HEK293 (cell line): ENCODE results near the gene SOWAHA.

ENCODE experiments used
- ZNF23 ChIP-seq: fragments of 450-650 bp; formaldehyde crosslinking; IDR thresholded peaks from 2 replicates; pipeline ENCODE4 v1.5.1; 2016; ENCODE audit warnings: missing biosample characterization, missing genetic modification characterization, borderline replicate concordance
- ZNF585B ChIP-seq: fragments of 450-650 bp; formaldehyde crosslinking; IDR thresholded peaks from 2 replicates; pipeline ENCODE4 v1.5.1; 2016; ENCODE audit warnings: missing biosample characterization, missing genetic modification characterization
- TF ChIP-seq, protein P1 (sequence below): fragments of 450-650 bp; formaldehyde crosslinking; IDR thresholded peaks from 2 replicates; pipeline ENCODE4 v1.5.1; 2016; ENCODE audit warnings: missing biosample characterization, missing genetic modification characterization

DNA sequence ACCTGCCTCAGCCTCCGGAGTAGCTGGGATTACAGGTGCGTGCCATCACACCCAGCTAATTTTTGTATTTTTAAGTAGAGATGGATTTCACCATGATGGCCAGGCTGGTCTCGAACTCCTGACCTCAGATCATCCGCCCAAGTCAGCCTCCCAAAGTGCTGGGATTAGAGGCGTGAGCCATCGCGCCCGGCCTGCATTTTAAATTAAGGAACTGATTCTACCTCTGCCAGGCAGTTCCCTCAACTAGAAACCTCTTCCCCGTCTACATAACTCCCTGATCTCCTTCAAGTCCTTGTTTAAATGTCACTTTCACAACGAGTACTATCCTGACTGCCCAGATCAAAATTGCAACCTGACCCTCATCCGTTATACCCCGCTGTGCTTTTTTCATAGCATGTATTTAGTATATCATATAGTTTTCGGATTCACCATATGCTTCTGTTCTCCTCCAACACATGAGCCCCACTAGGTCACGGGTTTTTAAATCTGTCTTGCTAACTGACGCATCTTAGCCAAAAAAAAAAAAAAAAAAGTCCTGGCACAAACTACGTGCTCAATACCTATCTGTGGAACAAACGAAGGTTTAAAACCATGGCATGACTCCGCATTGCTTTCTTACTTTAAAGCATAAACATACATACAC lies 858 bp upstream of the SOWAHA start:
- no peak for TF ChIP-seq ZNF585B
- no peak for TF ChIP-seq ZNF23 (tag by site-specific recombination)
- TF ChIP-seq, protein P1, sequence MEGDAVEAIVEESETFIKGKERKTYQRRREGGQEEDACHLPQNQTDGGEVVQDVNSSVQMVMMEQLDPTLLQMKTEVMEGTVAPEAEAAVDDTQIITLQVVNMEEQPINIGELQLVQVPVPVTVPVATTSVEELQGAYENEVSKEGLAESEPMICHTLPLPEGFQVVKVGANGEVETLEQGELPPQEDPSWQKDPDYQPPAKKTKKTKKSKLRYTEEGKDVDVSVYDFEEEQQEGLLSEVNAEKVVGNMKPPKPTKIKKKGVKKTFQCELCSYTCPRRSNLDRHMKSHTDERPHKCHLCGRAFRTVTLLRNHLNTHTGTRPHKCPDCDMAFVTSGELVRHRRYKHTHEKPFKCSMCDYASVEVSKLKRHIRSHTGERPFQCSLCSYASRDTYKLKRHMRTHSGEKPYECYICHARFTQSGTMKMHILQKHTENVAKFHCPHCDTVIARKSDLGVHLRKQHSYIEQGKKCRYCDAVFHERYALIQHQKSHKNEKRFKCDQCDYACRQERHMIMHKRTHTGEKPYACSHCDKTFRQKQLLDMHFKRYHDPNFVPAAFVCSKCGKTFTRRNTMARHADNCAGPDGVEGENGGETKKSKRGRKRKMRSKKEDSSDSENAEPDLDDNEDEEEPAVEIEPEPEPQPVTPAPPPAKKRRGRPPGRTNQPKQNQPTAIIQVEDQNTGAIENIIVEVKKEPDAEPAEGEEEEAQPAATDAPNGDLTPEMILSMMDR (tag by site-specific recombination), result no peak
